Fibroblast of villous mesenchyme (primary cell): ENCODE results near the gene SPATA2L. TPM values are rescaled to one million over a fixed set of nuclear protein-coding genes. Genes with fewer than 3 reads are reported as not detected.
"Not testable (repeated sequence)": the region's sequence is repeated elsewhere in the genome, so short reads cannot be mapped to it uniquely, and the experiment has no call there.

Experiments
- DNase-seq: peaks from one replicate; pipeline ENCODE4 v3.0.0-alpha.2; 2010; ENCODE audit warnings: low read depth
- H3K4me3 ChIP-seq: 2 replicates; pipeline ENCODE4 v1.5.1; 2011; ENCODE audit warnings: low read depth, mild to moderate bottlenecking, low read length
- CTCF ChIP-seq: IDR thresholded peaks from 2 replicates; pipeline ENCODE4 v1.5.1; 2012; ENCODE audit warnings: low read depth, mild to moderate bottlenecking, low read length; ENCODE audit not compliant: insufficient read depth
- total RNA-seq: library from RNA; depleted of rRNA; stranded (reverse); fragments of >200 nt; gene quantifications from 2 replicates; pipeline ENCODE4 v1.2.3, GENCODE V29; 2012

The SPATA2L gene
- total RNA-seq, 1 donor: 9.5 TPM

DNA sequence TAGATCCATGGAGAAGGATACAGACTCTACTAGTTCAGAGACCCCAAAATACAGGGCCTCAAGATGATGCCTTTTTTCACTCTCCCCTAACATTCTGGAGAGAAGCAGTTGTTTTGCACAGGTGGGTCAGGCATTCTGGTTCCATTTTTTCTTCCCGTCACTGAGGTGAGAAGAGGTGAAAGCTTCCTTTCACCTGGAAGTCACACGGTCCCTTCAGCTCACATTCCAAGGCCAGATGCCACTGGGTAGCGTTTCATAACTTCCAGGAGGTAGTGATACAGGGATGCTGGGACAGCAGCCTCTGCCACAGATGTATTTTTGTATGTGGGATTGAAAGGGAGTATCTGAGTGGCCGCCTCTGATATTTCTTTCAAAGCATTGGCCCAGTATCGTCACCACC is 13.1 kb downstream of the SPATA2L start:
- H3K4me3 ChIP-seq: no peak overlapping the region
- DNase-seq: no peak
- TF ChIP-seq CTCF: no peak

GRCh38 chr16:89687092-89687940 is 14.2 kb downstream of the SPATA2L start:
- no peak for TF ChIP-seq CTCF
- peak overlapping the region; percentile 87 for H3K4me3 ChIP-seq
- peak; percentile 46 for DNase-seq

GRCh38 chr16:89686520-89687091 is 14.9 kb downstream of the SPATA2L start, which contains the start of gene CDK10:
Gene CDK10 (plus strand): TSS chr16:89686689. CDS start chr16:89686711, 22 bp downstream.
- DNase-seq: peak; percentile 85
- H3K4me3 ChIP-seq: peak within 1 kb of the TSS; percentile 87
- TF ChIP-seq CTCF: no peak

GRCh38 chr16:89685916-89686315 is 15.6 kb downstream of the SPATA2L start:
- TF ChIP-seq CTCF: no peak
- no peak for DNase-seq
- H3K4me3 ChIP-seq: no peak overlapping the region

GRCh38 chr16:89678258-89678657 is 23.2 kb downstream of the SPATA2L start:
- TF ChIP-seq CTCF: no peak
- no peak overlapping the region for H3K4me3 ChIP-seq
- DNase-seq: no peak

GRCh38 chr16:89672177-89672941 is 29.1 kb downstream of the SPATA2L start:
- H3K4me3 ChIP-seq: no peak overlapping the region
- TF ChIP-seq CTCF: no peak
- DNase-seq: no peak

- not testable (repeated sequence) for H3K4me3 ChIP-seq, DNase-seq
Observed at GRCh38 chr16:89671565-89671964, 29.9 kb downstream of the SPATA2L start.
